Bronchial epithelial cell (primary cell): ENCODE data around the gene DENND1A. TPM values are rescaled to one million over a fixed set of nuclear protein-coding genes. Genes with fewer than 3 reads are reported as not detected.

ENCODE experiments used
- DNase-seq: peaks from one replicate; pipeline ENCODE4 v3.0.0-alpha.2; 2010; ENCODE audit warnings: low read depth
- FAIRE-seq: peaks from 2 replicates; lab custom pipeline; 2011; peaks lifted over from hg19 to GRCh38; lab: Jason Lieb, UNC
- H3K27me3 ChIP-seq: 2 replicates; pipeline ENCODE4 v1.5.1; 2011; ENCODE audit warnings: low read length; ENCODE audit not compliant: control insufficient read depth, insufficient read depth
- H3K36me3 ChIP-seq: 2 replicates; pipeline ENCODE4 v1.5.1; 2011; ENCODE audit warnings: low read length; ENCODE audit not compliant: control insufficient read depth, insufficient read depth
- H3K4me3 ChIP-seq: 2 replicates; pipeline ENCODE4 v1.5.1; 2011; ENCODE audit warnings: mild to moderate bottlenecking, low read depth, low read length, control low read depth
- CTCF ChIP-seq: IDR thresholded peaks from 2 replicates; pipeline ENCODE4 v1.5.1; 2011; ENCODE audit warnings: mild to moderate bottlenecking, moderate library complexity, low read length, control low read depth, inconsistent platforms; ENCODE audit not compliant: insufficient read depth, severe bottlenecking
- total RNA-seq: library from RNA; depleted of rRNA; stranded (reverse); fragments of >200 nt; gene quantifications from 2 replicates; pipeline ENCODE4 v1.2.1, GENCODE V29; 2014

DENND1A gene
- total RNA-seq, 1 donor from 2014 or later, result 6.1 TPM

- no peak overlapping the region for H3K4me3 ChIP-seq
- H3K36me3 ChIP-seq, result no peaks in the 10 kb centered on the region
- H3K27me3 ChIP-seq, result no peaks in the 10 kb centered on the region
- DNase-seq, result no peak
- no peak for TF ChIP-seq CTCF
- no peak for FAIRE-seq
Observed at GRCh38 chr9:123753016-123753415, 176.9 kb downstream of the DENND1A start.

GRCh38 chr9:123749580-123750202, 180.2 kb downstream of the DENND1A start:
- no peak for FAIRE-seq
- DNase-seq, result peak; percentile 65
- no peaks in the 10 kb centered on the region for H3K27me3 ChIP-seq
- no peaks in the 10 kb centered on the region for H3K36me3 ChIP-seq
- no peak overlapping the region for H3K4me3 ChIP-seq
- no peak for TF ChIP-seq CTCF

- no peak for FAIRE-seq
- Histone ChIP-seq H3K4me3 (no peak overlapping the region), H3K27me3 (no peaks in the 10 kb centered on the region), H3K36me3 (no peaks in the 10 kb centered on the region)
- TF ChIP-seq CTCF, result no peak
- no peak for DNase-seq
Observed at GRCh38 chr9:123746765-123747164, 183.2 kb downstream of the DENND1A start.

GRCh38 chr9:123745933-123746332, 184.0 kb downstream of the DENND1A start:
- Histone ChIP-seq H3K36me3 (no peaks in the 10 kb centered on the region), H3K27me3 (no peaks in the 10 kb centered on the region), H3K4me3 (no peak overlapping the region)
- DNase-seq (no peak), FAIRE-seq (no peak)
- no peak for TF ChIP-seq CTCF

GRCh38 chr9:123745451-123745850, 184.5 kb downstream of the DENND1A start:
- FAIRE-seq, result no peak
- no peak for DNase-seq

More at GRCh38 chr9:123745451-123745850, 184.5 kb downstream of the DENND1A start:
- Histone ChIP-seq H3K36me3 (no peaks in the 10 kb centered on the region), H3K27me3 (no peaks in the 10 kb centered on the region), H3K4me3 (no peak overlapping the region)
- no peak for TF ChIP-seq CTCF
